GM23248 (cell line): ENCODE measurements around the gene BLCAP. TPM values are rescaled to one million over a fixed set of nuclear protein-coding genes. Genes with fewer than 3 reads are reported as not detected.
"Not testable (repeated sequence)": the region's sequence is repeated elsewhere in the genome, so short reads cannot be mapped to it uniquely, and the experiment has no call there.

Experiments
- DNase-seq: peaks from one replicate; pipeline ENCODE4 v3.0.0-alpha.2; 2015
- H2AFZ ChIP-seq: fragments of 200-600 bp; sonication (generic); 2 replicates; pipeline ENCODE4 v1.6.1; 2016; ENCODE audit warnings: antibody characterized with exemption
- H3F3A ChIP-seq: fragments of 200-600 bp; sonication (generic); 2 replicates; pipeline ENCODE4 v1.6.1; 2016; ENCODE audit warnings: mild to moderate bottlenecking, antibody characterized with exemption, mixed run types; ENCODE audit not compliant: insufficient read depth
- H3K27ac ChIP-seq: fragments of 200-600 bp; sonication (generic); 2 replicates; pipeline ENCODE4 v1.5.1; 2016; ENCODE audit warnings: mild to moderate bottlenecking
- H3K27me3 ChIP-seq: fragments of 200-600 bp; sonication (generic); replicated peaks from 2 replicates; pipeline ENCODE4 v1.6.1; 2016; ENCODE audit warnings: mild to moderate bottlenecking; ENCODE audit not compliant: insufficient read depth
- H3K36me3 ChIP-seq: fragments of 200-600 bp; sonication (generic); 2 replicates; pipeline ENCODE4 v1.6.1; 2016; ENCODE audit warnings: low read depth, mild to moderate bottlenecking
- H3K4me1 ChIP-seq: fragments of 200-600 bp; sonication (generic); 2 replicates; pipeline ENCODE4 v1.6.1; 2016; ENCODE audit warnings: mild to moderate bottlenecking; ENCODE audit not compliant: insufficient read depth
- H3K4me2 ChIP-seq: fragments of 200-600 bp; sonication (generic); one replicate; pipeline ENCODE4 v1.6.1; 2016; ENCODE audit warnings: mild to moderate bottlenecking; ENCODE audit not compliant: unreplicated experiment
- H3K4me3 ChIP-seq: fragments of 200-600 bp; sonication (generic); 2 replicates; pipeline ENCODE4 v1.5.1; 2016; ENCODE audit warnings: mild to moderate bottlenecking
- H3K79me2 ChIP-seq: fragments of 200-600 bp; sonication (generic); 2 replicates; pipeline ENCODE4 v1.6.1; 2016; ENCODE audit warnings: mild to moderate bottlenecking; ENCODE audit not compliant: insufficient read depth
- H3K9ac ChIP-seq: fragments of 200-600 bp; sonication (generic); 2 replicates; pipeline ENCODE4 v1.6.1; 2016; ENCODE audit warnings: mild to moderate bottlenecking
- H3K9me2 ChIP-seq: fragments of 200-600 bp; sonication (generic); 2 replicates; pipeline ENCODE4 v1.6.1; 2016; ENCODE audit warnings: mixed run types, mild to moderate bottlenecking, moderate library complexity; ENCODE audit not compliant: insufficient read depth
- H3K9me3 ChIP-seq: fragments of 200-600 bp; sonication (generic); one replicate; pipeline ENCODE4 v1.6.1; 2017; ENCODE audit warnings: low read depth
- H4K20me1 ChIP-seq: fragments of 200-600 bp; sonication (generic); 2 replicates; pipeline ENCODE4 v1.6.0; 2016; ENCODE audit not compliant: insufficient read depth
- EZH2 ChIP-seq: fragments of 200-600 bp; sonication (generic); IDR thresholded peaks from 2 replicates; pipeline ENCODE4 v1.6.1; 2018; ENCODE audit warnings: antibody characterized with exemption, mild to moderate bottlenecking; ENCODE audit not compliant: insufficient read depth, poor library complexity, severe bottlenecking
- EZH2phosphoT487 ChIP-seq: fragments of 200-600 bp; sonication (generic); IDR thresholded peaks from 2 replicates; pipeline ENCODE4 v1.6.1; 2018; ENCODE audit warnings: antibody characterized with exemption, moderate library complexity, mild to moderate bottlenecking, low read depth; ENCODE audit not compliant: insufficient read depth
- WGBS, 2 experiments: methylation state at CpG; one replicate each; pipeline ENCODE4 v1.1.6; 2015 to 2017; ENCODE audit warnings: low lambda C conversion rate in 2 of 2, low coverage in 1 of 2; ENCODE audit errors: missing lambda C conversion rate in 2 of 2; 5-methylcytosine and 5-hydroxymethylcytosine counted together
- in situ Hi-C: fragments of 300-500 bp; cut with MboI; formaldehyde crosslinking; loops from 2 replicates; pipeline ENCODE4 v1.15.0; 2020
- polyA plus RNA-seq: library from polyadenylated mRNA; unstranded; fragments of >200 nt; fragmentation: Nextera tagmentation; extraction: Ambion mirVana; gene quantifications from 2 replicates; pipeline ENCODE4 v1.2.1, GENCODE V29; 2016
- total RNA-seq: library from RNA; depleted of rRNA; stranded (reverse); fragments of >200 nt; shearing (Covaris generic); gene quantifications from 2 replicates; pipeline ENCODE4 v1.2.3, GENCODE V29; 2014

BLCAP gene
- total and polyA plus RNA-seq, 2 experiments from 2014 or later: 80.0 to 100 TPM

GRCh38 chr20:37544386-37544785 is 16.7 kb upstream of the BLCAP start:
- H3K4me1 ChIP-seq: no peaks in the 10 kb centered on the region
- no peak overlapping the region for H2AFZ ChIP-seq
- WGBS, 2 experiments: 38 to 45% methylated on average over 3 of the region's 3 CpGs
- TF ChIP-seq EZH2phosphoT487 (no peak), EZH2 (no peak)
- no peak for DNase-seq
- no peak overlapping the region for H3K4me2 ChIP-seq
- H4K20me1 ChIP-seq: no peaks in the 10 kb centered on the region
- no peak overlapping the region for H3K27ac ChIP-seq
- no peaks in the 10 kb centered on the region for H3K79me2 ChIP-seq
- peaks cover 5% of the 10 kb centered on the region; the same call in 1 of the 2 replicates for H3K27me3 ChIP-seq
- no peaks in the 10 kb centered on the region for H3K36me3 ChIP-seq
- H3K9ac ChIP-seq: no peak overlapping the region
- H3K9me2 ChIP-seq: no peaks in the 10 kb centered on the region
- no peaks in the 10 kb centered on the region; the same call in 1 of the 2 replicates for H3F3A ChIP-seq
- H3K9me3 ChIP-seq: no peaks in the 10 kb centered on the region
- H3K4me3 ChIP-seq: no peak overlapping the region
- in situ Hi-C loops: no loop called here

DNA sequence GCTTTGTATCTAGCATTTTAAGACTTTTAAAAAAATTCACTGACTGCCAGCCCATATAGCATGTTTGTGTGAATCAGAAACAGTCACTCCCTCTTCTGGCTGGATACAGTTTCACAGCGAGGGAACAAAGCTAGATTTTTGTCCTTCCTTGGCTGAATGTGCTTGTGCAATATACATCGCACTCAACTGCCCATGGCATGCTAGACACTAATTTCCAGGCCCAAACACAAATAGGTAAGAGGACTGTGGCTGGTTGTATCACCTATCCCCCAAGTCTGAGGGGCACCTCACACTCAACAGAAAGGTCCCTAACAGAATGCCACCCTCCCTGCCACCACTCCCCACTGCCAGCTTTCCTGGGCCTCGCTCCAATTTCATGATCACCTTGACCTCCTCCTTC is 16.2 kb upstream of the BLCAP start:
- Histone ChIP-seq H3K27ac (no peak overlapping the region), H3K36me3 (no peaks in the 10 kb centered on the region), H2AFZ (no peak overlapping the region), H3K27me3 (peaks cover 5% of the 10 kb centered on the region; the same call in 1 of the 2 replicates), H3K79me2 (no peaks in the 10 kb centered on the region), H3F3A (no peaks in the 10 kb centered on the region; the same call in 1 of the 2 replicates), H3K9me2 (no peaks in the 10 kb centered on the region), H3K9ac (no peak overlapping the region), H3K9me3 (no peaks in the 10 kb centered on the region), H4K20me1 (no peaks in the 10 kb centered on the region), H3K4me3 (no peak overlapping the region), H3K4me1 (no peaks in the 10 kb centered on the region), H3K4me2 (no peak overlapping the region)
- peak; percentile 72 for DNase-seq
- no peak for TF ChIP-seq EZH2phosphoT487
- no peak for TF ChIP-seq EZH2
- in situ Hi-C loops: no loop called here
- WGBS, 2 experiments: 32 to 35% methylated on average over 3 of the region's 3 CpGs

- H3K9ac ChIP-seq: no peak overlapping the region
- TF ChIP-seq EZH2phosphoT487 (no peak), EZH2 (no peak)
- H3K9me3 ChIP-seq: no peaks in the 10 kb centered on the region
- in situ Hi-C loops: no loop called here
- H3K27me3 ChIP-seq: peaks cover 5% of the 10 kb centered on the region; the same call in 1 of the 2 replicates
- no peaks in the 10 kb centered on the region; the same call in 1 of the 2 replicates for H3F3A ChIP-seq
- no peaks in the 10 kb centered on the region for H3K36me3 ChIP-seq
- H4K20me1 ChIP-seq: no peaks in the 10 kb centered on the region
- no peak overlapping the region for H2AFZ ChIP-seq
- 62 to 70% methylated on average over 6 of the region's 6 CpGs for WGBS, 2 experiments
- H3K27ac ChIP-seq: no peak overlapping the region
- no peak for DNase-seq
- no peaks in the 10 kb centered on the region for H3K4me1 ChIP-seq
- no peak overlapping the region for H3K4me2 ChIP-seq
- H3K9me2 ChIP-seq: no peaks in the 10 kb centered on the region
- H3K79me2 ChIP-seq: no peaks in the 10 kb centered on the region
- no peak overlapping the region for H3K4me3 ChIP-seq
Observed at GRCh38 chr20:37542281-37542680, 14.6 kb upstream of the BLCAP start.

GRCh38 chr20:37541326-37541725 is 13.7 kb upstream of the BLCAP start:
- H3K27me3 ChIP-seq: peaks cover 5% of the 10 kb centered on the region
- no peak overlapping the region for H3K4me3 ChIP-seq
- no peaks in the 10 kb centered on the region for H3K4me1 ChIP-seq
- H3K9me2 ChIP-seq: no peaks in the 10 kb centered on the region
- in situ Hi-C loops: no loop called here
- H2AFZ ChIP-seq: no peak overlapping the region
- H3F3A ChIP-seq: no peaks in the 10 kb centered on the region; the same call in 1 of the 2 replicates
- no peak for DNase-seq
- H3K9ac ChIP-seq: no peak overlapping the region
- 81 to 89% methylated on average over 5 of the region's 5 CpGs for WGBS, 2 experiments
- H3K4me2 ChIP-seq: no peak overlapping the region
- no peaks in the 10 kb centered on the region for H3K36me3 ChIP-seq
- no peak overlapping the region for H3K27ac ChIP-seq
- no peaks in the 10 kb centered on the region for H3K79me2 ChIP-seq
- TF ChIP-seq EZH2 (no peak), EZH2phosphoT487 (no peak)
- H3K9me3 ChIP-seq: no peaks in the 10 kb centered on the region
- no peaks in the 10 kb centered on the region for H4K20me1 ChIP-seq

GRCh38 chr20:37540838-37541237 is 13.2 kb upstream of the BLCAP start:
- H3K9ac ChIP-seq, H3F3A ChIP-seq, H3K27ac ChIP-seq, H2AFZ ChIP-seq, H3K36me3 ChIP-seq, H4K20me1 ChIP-seq, H3K9me3 ChIP-seq, H3K9me2 ChIP-seq, H3K4me3 ChIP-seq, in situ Hi-C loops, DNase-seq, H3K79me2 ChIP-seq, H3K27me3 ChIP-seq, H3K4me1 ChIP-seq, H3K4me2 ChIP-seq: not testable (repeated sequence)
- WGBS, 2 experiments: 23 to 28% methylated on average over 1 of the region's 1 CpG
